ENCODE data around the gene SFTPB.
A peak's percentile ranks its signal among the peaks of the same experiment; 100 is the strongest.
"Not testable (repeated sequence)": the region's sequence is repeated elsewhere in the genome, so short reads cannot be mapped to it uniquely, and the experiment has no call there.

The SFTPB gene

DNA sequence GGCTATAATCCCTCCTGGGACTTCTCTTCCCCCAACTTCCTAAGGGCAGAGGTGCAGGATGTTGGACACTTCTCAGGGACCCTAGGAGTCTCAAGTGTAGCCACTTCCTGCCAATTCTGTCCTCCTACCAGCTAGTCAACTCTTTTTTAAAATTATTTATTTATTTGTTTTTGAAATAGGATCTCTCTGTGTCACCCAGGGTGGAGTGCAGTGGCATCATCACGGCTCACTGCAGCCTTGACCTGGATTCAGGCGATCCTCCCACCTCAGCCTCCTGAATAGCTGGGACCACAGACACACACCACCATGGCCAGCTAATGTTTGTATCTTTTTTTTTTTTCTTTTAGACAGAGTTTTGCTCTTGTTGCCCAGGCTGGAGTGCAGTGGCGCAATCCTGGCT, 11.5 kb downstream of the SFTPB start:
- DNase-seq (ENCODE audit: low spot score), result no peak

DNA sequence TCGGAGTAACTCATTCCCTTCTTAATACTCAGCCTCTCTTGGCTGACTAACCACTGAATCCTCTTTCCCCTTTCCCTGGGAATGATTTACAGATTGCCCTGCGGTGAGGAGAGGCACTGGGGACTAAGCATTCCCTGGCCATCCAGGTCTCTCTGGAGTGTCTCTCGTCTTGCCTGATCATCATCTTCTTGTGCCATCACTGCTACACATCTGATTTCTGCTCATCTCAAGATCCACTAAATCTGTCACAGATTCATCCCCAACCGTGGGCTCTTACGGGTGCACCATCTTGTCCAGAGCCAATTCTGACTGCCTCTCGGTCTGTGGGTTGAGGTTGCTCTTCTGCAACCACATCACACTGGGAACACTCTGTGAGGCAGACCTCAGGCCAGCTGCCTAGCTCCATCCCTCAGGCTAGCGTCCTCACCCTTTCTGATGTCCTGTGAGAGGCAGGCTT, 12.0 kb downstream of the SFTPB start:
- peak; percentile 53 for DNase-seq (ENCODE audit: low spot score)

GRCh38 chr2:85653996-85654395, 14.0 kb downstream of the SFTPB start:
- DNase-seq (ENCODE audit: low spot score), result no peak

GRCh38 chr2:85652056-85652455, 15.9 kb downstream of the SFTPB start:
- DNase-seq (ENCODE audit: low spot score), result no peak

DNA sequence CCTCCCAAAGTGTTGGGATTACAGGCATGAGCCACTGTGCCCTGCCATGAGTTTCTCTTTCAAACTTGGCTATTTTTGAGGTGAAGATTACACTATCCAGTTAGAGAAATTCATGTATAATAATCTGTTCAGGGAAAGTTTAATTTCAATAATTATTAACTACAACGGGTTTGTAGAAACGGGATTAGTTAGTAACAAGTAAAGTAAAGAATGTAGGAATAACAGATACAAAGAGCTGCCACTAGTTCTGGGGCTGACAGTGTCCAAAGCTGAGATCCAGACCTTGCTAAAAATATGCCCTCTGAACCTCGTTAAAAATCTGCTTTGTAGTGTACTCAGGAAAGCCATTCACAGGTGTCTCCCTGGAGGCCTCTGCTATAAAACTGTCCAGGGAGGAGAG, 16.9 kb downstream of the SFTPB start:
- DNase-seq (ENCODE audit: low spot score), result no peak

GRCh38 chr2:85650456-85650855, 17.5 kb downstream of the SFTPB start:
- no peak for DNase-seq (ENCODE audit: low spot score)

GRCh38 chr2:85649201-85650190, 18.5 kb downstream of the SFTPB start:
- DNase-seq (ENCODE audit: low spot score), result peak; percentile 37

GRCh38 chr2:85648619-85649018, 19.4 kb downstream of the SFTPB start:
- peak; percentile 68 for DNase-seq (ENCODE audit: low spot score)

DNA sequence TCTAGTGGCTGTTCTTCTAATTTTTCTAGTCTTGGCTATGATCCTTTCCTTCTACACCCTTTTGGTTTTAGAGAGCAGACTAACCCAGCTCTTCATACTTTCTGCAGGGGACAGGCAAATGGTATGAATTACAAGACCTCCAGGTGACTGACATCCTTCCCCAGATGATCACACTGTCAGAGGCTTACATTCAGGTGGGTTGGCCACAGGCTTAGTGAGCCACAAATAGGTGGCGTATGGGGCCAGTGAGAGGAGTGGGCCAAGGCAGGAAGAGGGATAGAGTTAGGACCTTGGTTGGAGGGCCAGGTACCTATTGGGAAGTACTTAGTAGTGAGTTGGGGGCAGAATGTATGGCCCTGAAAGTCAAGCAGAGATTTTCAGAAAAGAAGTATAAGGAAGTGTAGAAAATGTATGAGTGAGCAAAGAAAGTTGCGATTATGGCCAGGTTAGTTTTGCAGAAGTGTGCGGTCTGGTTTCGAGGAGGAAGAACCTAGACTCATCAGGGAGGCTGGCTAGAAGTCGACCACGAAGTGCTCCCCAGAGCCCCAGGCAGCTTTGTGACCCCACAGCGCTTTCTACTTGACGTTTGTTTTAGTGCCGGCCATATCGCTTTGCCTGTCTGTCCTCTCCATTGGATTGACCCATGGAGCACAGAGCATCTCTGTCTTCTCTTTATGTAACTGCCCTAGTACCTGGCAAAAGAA, 20.0 kb downstream of the SFTPB start:
- DNase-seq (ENCODE audit: low spot score), result no peak

GRCh38 chr2:85646166-85646565, 21.8 kb downstream of the SFTPB start:
- DNase-seq (ENCODE audit: low spot score), result no peak

DNA sequence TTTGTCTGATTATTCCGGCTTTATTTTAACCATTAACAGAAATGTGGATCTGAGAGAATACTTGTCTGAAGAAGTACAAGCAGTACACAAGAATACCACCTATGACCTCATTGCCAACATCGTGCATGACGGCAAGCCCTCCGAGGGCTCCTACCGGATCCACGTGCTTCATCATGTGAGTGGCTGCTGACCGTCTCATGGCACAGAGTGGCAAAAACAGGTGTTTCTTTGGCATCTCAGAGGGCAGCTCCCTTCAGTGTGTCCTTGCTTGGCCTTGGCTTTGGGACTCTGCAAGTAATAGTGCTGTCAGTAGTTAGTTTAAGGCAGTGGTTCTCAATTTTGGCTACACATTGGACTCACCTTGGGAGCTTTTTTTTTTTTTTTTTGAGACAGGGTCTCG, 23.1 kb downstream of the SFTPB start:
- no peak for DNase-seq (ENCODE audit: low spot score)

- no peak for DNase-seq (ENCODE audit: low spot score)
Measured at GRCh38 chr2:85642725-85643124, 25.3 kb downstream of the SFTPB start.

DNA sequence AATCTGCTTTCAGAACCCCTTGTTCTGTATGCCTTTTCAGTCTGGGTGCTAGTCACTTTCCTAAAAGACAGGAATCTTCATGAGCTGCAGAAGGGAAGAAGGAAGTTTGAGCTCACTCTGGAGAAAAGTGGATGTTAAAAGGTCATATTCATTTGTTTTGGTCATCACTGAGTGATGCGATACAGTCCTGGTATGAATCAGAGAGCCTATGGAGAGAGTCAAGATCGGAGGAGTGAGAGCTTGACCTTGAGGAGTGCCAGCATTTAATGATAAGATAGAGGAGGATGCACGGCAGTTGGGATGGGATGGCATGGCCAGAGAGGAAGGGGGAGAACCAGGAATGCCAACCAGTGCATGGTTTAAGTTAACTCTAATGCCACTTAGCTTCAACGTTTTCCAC, 32.4 kb downstream of the SFTPB start:
- DNase-seq (ENCODE audit: low spot score), result no peak

DNA sequence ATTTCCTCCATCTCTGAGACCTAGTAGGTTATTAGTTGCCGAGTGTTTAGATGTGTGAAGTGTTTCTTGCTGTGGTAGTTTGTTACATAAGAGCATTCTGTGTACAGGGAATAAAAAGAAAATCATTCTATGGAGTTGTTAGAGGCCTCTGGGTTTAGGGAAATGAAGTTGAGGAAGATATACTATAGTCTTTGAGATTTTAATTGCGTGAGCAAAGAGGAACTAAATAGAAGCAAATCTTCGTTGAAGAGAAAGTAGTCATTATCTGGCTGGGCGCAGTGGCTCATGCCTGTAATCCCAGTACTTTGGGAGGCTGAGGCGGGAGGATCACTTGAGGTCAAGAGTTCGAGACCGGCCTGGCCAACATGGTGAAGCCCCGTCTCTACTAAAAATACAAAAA, 33.0 kb downstream of the SFTPB start:
- DNase-seq (ENCODE audit: low spot score), result no peak

GRCh38 chr2:85631316-85631715, 36.7 kb downstream of the SFTPB start:
- DNase-seq (ENCODE audit: low spot score), result no peak

- no peak for DNase-seq (ENCODE audit: low spot score)
Measured at GRCh38 chr2:85628658-85629057, 39.3 kb downstream of the SFTPB start.

DNA sequence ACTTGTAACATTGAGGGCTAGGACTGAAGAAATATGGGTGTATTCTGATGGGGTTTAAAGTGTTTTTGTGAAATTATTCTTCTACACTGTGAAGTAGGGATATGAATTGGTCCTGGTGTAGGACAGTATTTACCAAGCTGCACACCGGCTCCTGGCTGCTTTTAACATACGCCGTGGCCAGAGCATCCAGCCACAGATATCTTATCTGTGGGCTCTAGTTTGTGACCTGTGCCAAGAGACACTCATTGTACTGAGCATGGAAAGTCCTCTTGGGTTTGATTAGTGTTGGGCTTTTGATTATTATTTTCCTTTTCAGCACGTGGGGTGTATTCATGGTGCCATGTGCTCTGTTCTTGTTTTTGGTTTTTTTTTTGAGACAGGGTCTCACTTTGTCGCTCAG, 44.0 kb downstream of the SFTPB start:
- DNase-seq (ENCODE audit: low spot score), result no peak

- DNase-seq (ENCODE audit: low spot score), result no peak
Measured at GRCh38 chr2:85621338-85621737, 46.7 kb downstream of the SFTPB start.

GRCh38 chr2:85619617-85620016, 48.4 kb downstream of the SFTPB start:
- no peak for DNase-seq (ENCODE audit: low spot score)

- not testable (repeated sequence) for DNase-seq (ENCODE audit: low spot score)
Measured at GRCh38 chr2:85617723-85618122, 50.3 kb downstream of the SFTPB start.

- DNase-seq (ENCODE audit: low spot score), result no peak
Measured at GRCh38 chr2:85615413-85615728, 52.6 kb downstream of the SFTPB start.

DNA sequence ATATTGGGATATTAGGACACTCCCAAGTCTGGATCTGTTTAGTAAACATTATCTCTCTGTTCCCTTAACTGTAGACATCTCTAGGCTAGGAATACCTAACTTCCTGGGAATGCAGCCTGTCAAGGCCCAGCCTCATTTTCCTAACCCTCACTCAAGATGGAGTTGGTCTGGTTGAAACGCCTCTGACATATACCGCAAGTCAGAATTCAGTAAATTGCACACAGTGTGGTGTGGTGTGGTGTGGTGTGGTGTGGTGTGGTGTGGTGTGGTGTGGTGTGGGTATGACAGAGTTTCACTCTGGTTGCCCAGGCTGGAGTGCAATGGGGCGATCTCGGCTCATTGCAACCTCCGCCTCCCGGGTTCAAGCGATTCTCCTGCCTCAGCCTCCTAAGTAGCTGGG, 53.2 kb downstream of the SFTPB start:
- not testable (repeated sequence) for DNase-seq (ENCODE audit: low spot score)
